COLO829 (cell line): ENCODE results near the gene TMEM235.
A peak's percentile ranks its signal among the peaks of the same experiment; 100 is the strongest.

ENCODE experiments used
- DNase-seq: peaks from one replicate; pipeline ENCODE4 v3.0.0; 2012; ENCODE audit warnings: low spot score

Gene TMEM235

DNA sequence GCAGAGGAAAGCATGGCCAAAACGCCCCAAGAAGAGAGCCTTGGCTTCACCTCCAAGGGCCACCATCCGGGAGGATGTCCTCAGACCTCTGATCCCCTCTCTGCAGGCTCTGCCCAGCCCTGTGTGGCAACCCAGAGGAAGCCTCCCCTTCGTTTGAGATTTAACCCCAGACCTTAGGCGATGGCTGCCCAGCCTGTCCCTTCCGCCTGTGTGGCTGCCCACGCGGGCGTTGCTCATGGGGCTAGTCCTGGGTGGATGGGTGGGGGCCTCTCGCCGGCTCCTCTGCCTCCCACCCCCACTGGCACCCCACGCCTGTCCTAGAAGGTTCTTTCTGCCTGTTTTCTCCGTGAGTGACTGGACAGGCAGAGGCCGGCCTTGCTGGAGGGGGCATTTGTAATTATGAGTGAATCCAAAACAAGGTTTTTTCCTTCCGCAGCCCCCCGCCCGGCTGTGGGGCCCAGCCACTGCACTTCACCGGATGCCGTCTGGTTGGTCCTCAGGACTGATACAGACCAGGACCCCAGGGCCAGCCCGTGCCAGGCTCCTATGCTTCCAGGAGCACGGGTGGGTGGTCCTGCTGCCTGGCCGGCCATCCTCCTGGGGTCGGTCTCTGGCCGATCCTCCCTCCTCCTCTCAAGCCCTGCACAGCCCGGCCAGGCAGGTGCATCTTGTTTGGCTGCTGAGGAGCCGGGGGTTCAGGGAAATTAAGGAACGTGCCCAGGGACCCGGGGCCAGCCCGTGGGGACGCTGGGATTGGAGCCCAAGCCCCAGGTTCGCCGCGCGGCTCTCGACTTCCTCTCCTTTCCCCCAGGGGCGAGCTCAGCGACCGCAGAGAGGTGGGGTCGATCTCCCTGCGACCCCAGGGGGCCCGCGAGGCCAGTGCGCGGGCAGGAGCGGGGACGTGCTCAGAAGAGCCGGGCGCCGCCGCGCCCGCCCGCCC lies at the start of gene TMEM235:
TMEM235 (plus strand) TSS at position 636 of the 940 bp plus-strand sequence. CDS start 393 bp downstream, outside the sequence.
- no peak for DNase-seq

DNA sequence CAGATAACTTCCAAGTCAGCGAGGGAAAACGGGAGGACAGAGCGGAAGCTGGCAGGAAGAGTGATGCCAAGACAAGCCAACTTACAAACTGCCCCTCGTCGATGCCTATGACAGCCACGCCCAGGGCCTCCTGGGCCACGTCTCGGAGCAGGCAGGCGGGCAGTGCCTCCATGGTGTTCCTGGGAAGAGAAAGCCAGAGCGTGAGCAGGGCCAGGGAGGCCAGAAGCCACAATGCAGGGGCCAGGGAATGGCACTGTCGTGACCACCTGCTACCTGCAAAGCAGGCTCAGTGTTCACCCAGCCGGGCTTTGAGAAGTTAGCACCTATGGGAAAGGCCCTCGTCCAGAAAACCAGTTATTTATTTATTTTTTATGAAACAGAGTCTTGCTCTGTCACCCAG lies 48.9 kb upstream of the TMEM235 start:
- no peak for DNase-seq

DNA sequence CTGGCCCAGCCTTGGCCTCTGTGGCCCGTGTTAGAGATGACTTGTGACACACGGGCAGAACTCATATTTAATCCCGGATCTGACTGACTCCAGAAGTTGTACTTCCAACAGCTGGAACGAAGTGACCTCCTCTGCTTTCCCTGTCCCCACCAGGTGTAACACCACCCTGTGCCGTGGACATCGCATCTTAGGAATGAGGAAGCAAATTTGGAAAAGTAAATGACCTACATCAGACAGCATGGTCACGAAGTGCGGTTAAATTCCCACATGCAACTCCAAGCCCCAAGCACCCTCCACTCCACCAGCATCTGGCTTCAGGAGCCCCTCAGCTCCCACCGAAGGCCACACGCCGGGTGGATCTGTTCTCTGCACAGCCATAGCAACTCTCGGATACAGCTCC lies 47.5 kb upstream of the TMEM235 start:
- DNase-seq: no peak

DNA sequence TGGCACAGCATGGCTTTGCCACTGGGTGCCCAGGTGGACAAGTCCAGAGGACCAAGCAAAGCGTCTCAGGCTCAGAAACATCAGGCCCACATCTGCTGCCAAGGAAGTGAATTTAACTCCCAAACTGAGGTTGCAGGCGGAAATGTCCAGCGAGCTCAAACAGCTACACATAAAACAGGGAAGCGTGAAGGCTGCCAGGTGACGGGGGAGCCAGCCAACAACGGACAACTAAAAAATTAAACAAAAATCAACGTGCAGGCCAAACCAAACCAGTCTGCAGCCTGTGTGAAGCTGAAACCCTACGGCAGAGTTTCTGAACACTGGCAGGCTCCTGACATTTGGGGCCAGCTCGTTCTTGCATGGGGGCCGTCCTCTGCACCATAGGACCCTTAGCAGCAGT lies 47.1 kb upstream of the TMEM235 start:
- no peak for DNase-seq

DNA sequence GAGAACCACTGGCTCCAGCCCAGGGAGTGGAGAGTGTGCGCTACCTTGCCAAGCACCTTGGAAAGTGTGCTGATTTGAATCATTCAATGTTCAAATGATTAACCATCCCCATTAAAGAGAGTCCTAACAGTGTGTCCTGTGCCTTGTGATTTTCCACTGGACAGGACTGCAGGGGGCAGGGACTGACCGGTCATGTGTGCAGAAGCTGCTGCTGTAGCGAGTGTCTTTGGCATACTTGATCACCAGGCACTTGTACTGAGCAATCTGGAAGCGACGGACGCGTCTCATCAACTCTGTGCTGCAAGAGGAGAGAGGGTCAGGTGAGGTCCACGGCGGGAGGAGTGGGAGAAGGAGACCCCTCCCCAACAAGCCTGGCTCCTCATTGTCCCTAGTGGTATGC lies 46.6 kb upstream of the TMEM235 start:
- DNase-seq: no peak

DNA sequence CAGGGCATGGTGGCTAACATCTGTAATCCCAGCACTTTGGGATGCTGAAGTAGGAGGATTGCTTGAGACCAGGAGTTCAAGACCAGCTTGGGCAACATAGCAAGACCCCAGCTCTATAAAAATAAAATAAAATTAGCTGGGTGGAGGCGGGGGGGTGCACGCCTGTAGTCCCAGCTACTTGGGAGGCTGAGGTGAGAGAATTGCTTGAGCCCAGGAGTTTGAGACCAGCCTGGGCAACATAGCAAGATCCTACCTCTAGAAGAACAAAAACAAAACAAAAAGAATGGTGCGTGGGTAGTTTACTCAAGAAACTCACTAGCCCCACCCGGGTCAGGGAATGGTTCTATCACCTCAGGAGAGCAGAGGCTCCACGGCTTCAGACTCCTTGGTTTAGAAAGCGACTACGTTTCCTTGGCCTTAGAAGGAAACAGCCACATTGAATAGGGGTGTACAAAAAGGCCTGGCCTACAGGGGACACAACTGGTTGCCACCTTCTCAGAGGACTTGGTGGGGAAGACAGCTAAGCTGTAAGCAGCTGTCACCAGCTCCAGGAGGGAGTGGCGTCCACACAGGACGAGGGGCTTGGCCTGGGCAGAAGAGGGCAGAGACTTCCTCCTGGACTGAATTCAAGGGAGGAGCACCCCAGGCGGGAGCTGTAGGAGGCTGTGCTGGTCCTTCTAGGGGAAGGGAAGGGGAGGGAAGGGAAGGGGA lies 45.3 kb upstream of the TMEM235 start:
- DNase-seq: peak; percentile 28

DNA sequence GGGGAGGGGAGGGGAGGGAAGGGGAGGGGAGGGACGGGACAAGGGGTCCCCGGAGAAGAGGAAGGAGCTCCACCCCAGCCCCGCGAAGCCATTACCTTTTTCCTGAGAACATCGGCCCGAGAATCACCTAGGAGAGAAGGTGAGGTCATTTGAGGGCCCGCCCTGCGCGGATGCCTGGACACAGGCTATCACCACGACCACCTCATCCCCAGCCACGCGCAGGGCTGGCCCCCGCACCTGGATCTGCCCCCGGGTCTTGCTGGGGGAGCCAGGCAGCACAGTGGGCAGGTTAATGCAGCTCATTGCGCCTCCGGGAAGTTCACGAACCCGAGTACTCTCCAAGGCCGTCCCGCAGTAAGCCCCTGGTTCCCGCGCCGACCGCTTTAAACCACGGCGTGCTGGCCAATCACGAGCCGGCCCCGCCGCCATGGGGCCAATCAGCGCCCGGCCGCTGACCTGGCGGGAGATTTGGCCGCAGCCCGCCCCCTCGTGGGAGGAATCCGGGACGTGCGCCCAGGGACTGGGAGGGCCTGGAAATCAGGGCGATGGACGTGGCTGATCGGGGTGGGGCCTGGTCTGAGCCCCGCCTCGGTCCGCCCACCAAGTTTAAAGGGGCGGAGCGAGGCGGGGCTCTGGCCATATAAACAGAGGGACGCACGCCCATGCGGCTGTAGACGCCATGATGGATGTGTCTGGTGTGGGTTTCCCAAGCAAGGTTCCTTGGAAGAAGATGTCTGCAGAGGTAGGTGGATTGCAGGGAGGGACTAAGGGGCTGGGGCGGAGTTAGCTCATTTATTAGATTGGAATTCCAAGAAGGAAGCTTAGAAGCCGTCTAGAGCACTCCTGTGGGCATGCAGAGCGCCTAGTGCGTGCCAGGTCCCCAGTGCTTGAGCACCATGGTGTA lies 44.5 kb upstream of the TMEM235 start, which contains the start of the genes AFMID and TK1:
AFMID (plus strand) TSS at position 671 of the 904 bp plus-strand sequence; CDS start at position 680, 9 bp downstream.
TK1 (minus strand) TSS at position 361 of the 904 bp plus-strand sequence; CDS start at position 303, 58 bp downstream.
- peak; percentile 98 for DNase-seq

DNA sequence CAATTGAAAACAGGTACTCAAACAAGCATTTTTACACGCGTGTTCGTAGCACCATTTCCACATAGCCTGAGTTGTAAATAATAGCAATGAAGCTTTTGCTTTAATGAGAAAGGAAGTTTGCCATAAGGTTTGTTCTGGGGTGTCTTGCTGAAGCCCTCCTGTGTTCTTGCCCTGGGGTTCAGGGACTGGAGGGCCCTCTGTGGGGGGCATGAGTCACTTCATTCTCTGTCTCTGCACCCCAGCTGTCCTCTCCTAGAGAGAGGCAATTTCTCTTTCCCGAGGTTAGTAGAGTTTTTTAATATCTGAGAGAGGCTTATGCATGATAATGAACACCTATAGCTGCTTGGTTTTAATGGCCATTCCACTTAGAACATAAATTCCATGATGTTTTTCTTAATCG lies 34.7 kb upstream of the TMEM235 start:
- no peak for DNase-seq

DNA sequence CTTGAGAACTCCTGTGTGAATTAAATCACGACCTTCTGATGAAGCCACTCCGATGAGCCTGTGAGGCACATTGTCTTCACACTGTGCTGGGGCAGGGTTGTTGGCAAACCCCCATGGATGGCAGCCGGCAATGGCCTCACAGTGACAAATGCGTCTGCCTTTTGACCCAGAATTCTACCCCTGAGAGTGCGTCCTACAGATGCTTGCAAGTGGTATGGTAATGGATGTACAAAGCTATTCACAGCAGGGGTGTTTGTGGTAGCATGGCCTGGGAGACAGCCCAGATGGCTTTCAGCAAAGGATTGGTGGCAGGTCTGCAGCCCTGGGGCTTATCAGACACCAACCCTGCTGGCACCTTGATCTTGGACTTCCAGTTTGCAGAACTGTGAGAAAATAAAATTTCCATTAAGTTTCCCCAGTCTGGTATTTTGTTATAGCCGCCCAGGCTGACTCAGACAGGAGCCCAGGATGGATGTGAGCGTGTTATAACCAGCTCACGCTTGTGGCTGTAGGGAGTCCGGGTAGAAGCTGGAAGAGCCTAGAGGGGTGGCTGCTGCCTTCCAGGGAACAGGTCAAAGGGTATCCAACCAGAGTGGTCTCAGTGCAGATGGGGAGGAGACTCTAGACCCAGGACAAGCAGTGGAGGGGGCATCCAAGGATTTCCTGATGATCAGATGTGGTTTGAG lies 34.1 kb upstream of the TMEM235 start:
- no peak for DNase-seq

DNA sequence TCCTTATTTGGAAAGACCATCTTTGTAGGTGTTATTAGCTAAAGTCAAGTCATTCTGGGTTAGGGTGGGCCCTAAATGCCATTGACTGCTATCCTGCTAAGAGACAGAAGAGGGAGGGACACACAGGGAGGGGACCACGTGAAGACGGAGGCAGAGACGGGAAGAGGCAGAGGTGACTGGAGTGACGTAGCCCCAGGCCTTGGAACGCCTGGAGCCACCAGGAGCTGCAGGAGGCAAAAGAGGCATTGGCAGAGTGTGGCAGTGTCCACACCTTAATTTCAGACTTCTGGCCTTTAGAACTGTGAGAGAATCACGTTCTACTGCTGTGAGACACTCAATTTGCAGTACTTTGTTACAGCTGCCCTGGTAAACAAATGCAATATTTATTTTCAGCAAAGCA lies 31.0 kb upstream of the TMEM235 start:
- no peak for DNase-seq

DNA sequence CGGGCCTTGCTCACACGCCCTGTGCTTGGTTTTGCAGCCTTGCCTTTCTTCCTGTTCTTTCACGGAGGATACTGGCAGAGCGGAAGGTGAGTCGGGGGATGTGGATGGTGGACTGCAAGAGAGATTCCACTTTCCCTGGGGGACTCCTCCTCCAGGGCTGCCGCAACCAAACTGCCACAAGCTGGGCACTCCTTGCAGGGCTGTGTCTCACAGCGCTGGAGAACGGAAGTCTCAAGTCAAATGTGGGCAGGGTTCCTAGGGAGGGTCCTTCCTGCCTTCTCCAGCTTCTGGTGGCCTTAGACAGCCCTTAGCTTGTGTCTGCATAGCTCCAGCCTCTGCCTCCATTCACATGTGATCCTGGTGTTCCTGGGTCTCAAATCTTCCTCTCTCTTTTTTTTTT lies 28.8 kb upstream of the TMEM235 start:
- no peak for DNase-seq

DNA sequence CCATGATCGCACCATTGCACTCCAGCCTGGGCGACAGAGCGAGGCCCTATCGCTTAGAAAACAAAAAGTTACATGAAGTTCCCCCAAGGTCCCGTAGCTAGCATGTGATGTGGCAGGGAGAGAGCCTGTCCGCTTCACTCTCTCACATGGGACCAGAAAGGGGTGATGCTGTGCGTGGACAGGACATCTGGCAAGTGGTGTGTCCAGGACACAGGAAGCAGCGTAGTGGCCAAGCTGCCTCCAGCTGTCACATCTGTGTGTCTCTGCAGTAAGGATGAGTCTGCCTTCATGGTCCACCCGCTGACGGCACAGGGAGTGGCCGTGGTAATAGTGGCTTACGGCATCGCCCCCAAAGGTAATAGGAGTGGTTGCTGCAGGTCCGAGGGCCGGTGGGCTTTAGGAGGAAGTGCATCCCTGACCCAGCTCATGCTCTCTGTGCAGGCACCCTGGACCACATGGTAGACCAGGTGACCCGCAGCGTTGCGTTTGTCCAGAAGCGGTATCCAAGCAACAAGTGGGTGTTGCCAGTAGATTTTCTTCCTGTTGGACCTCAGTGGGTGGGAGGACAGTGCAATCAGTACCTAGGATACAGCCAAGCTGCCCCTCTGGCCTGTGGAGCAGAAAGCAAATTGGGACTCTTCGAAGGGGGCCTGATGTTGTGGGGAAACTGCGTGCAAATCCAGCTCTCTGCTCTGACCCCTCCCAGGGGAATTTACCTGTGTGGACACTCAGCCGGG lies 26.9 kb upstream of the TMEM235 start:
- no peak for DNase-seq

DNA sequence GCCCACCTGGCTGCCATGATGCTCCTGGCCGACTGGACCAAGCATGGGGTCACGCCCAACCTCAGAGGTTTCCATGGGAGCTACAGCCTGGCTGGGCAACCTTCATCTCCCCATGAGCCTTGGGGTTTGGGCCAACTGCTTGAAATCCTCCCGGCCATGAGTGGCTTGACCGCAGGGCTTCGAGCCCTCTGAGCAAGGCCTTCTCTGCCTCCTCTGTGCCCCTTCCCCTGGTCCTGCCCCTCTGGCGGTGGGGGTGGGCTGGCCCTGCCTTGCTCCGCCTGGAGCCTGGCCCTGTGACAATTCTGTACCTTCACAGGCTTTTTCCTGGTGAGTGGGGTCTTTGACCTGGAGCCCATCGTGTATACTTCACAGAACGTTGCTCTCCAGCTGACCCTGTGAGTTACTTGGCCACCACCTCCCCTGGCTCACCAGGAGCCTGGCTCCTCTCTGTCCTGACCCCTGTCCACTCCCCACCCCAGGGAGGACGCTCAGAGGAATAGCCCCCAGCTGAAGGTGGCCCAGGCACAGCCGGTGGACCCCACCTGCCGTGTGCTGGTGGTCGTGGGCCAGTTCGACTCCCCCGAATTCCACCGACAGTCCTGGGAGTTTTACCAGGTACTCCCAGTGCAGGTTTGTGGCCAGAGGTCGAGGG lies 26.2 kb upstream of the TMEM235 start:
- DNase-seq: no peak

DNA sequence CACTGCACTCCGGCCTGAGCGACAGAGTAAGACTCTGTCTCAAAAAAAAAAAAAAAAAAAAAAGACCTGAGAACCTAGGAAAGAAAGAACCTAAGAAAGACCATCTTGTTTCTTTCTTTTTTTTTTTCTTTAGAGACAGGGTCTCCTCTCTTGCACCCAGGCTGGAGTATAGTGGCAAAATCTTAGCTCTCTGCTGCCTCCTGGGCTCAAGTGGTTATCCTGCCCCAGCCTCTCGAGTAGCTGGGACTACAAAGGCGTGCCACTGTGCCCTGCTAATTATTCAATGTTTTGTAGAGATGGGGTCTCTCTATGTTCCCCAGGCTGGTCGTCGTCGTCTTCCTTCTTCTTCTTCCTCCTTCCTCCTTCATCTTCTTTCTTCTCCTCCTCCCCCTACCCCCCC lies 25.1 kb upstream of the TMEM235 start:
- DNase-seq: no peak

DNA sequence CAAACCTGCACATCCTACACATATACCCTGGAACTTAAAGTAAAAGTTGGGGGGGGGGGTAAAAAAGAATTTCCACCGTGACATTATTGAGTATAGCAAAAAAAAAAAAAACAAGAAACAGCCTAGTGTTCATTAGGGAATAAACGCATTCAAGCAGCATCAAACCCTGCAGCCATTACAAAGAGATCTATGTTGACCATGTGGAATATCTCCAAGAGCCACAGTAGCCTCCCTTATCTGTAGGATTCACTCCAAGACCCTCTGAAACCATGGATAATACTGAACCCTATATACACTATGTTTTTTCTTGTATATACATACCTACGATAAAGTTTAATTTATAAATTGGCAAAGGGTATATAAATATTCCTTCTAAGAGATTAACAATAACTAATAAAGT lies 22.9 kb upstream of the TMEM235 start:
- DNase-seq: no peak

DNA sequence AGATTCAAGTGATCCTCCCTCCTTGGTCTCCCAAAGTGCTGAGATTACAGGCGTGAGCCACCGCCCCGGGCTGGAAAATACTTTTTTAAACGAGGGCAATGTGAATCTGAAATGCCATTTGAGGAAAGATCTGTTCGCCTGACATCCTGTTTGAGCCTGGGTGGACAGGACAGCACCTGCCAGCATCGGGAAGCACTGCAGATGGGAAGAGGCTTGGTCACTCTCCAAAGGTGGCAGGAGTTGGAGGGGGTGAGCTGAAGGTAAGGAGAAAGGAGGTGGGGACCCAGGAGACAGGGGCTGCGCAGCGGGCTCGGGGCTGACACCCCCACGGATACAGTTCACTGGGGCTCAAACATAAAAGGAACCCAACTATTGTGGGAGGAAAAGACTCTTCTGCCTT lies 21.3 kb upstream of the TMEM235 start:
- DNase-seq: no peak

DNA sequence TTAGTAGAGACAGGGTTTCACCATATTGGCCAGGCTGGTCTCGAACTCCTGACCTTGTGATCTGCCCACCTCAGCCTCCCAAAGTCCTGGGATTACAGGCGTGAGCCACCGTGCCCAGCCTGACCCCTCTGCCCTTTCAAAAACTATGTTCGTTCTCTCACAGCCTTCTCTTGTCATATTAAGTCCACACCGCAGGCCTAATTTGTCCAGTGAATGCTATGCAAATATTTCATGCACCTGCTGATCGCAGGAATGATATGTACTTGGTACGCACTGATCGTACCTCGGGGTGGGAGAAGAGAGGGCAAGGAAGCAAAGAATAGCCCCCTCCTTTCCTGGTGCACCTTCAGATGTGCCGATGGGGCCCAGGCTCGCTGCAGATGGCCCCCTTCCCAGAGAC lies 20.4 kb upstream of the TMEM235 start:
- DNase-seq: no peak

DNA sequence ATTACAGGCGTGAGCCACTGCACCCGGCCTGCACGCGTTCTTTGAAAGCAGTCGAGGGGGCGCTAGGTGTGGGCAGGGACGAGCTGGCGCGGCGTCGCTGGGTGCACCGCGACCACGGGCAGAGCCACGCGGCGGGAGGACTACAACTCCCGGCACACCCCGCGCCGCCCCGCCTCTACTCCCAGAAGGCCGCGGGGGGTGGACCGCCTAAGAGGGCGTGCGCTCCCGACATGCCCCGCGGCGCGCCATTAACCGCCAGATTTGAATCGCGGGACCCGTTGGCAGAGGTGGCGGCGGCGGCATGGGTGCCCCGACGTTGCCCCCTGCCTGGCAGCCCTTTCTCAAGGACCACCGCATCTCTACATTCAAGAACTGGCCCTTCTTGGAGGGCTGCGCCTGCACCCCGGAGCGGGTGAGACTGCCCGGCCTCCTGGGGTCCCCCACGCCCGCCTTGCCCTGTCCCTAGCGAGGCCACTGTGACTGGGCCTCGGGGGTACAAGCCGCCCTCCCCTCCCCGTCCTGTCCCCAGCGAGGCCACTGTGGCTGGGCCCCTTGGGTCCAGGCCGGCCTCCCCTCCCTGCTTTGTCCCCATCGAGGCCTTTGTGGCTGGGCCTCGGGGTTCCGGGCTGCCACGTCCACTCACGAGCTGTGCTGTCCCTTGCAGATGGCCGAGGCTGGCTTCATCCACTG lies 17.3 kb upstream of the TMEM235 start, which contains the start of gene BIRC5:
BIRC5 (plus strand) TSS at position 238 of the 690 bp plus-strand sequence; CDS start at position 302, 64 bp downstream.
- peak; percentile 90 for DNase-seq

DNA sequence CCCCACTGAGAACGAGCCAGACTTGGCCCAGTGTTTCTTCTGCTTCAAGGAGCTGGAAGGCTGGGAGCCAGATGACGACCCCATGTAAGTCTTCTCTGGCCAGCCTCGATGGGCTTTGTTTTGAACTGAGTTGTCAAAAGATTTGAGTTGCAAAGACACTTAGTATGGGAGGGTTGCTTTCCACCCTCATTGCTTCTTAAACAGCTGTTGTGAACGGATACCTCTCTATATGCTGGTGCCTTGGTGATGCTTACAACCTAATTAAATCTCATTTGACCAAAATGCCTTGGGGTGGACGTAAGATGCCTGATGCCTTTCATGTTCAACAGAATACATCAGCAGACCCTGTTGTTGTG lies 16.7 kb upstream of the TMEM235 start:
- no peak for DNase-seq
